NCI-H2196 (cell line): Measurements from ENCODE around the gene HLCS.
"Not testable (repeated sequence)": the region's sequence is repeated elsewhere in the genome, so short reads cannot be mapped to it uniquely, and the experiment has no call there.

Source experiments
- DNase-seq: peaks from one replicate; lab custom pipeline; 2025; ENCODE audit not compliant: unreplicated experiment; lab: John Stamatoyannopoulos, UW

The HLCS gene

DNA sequence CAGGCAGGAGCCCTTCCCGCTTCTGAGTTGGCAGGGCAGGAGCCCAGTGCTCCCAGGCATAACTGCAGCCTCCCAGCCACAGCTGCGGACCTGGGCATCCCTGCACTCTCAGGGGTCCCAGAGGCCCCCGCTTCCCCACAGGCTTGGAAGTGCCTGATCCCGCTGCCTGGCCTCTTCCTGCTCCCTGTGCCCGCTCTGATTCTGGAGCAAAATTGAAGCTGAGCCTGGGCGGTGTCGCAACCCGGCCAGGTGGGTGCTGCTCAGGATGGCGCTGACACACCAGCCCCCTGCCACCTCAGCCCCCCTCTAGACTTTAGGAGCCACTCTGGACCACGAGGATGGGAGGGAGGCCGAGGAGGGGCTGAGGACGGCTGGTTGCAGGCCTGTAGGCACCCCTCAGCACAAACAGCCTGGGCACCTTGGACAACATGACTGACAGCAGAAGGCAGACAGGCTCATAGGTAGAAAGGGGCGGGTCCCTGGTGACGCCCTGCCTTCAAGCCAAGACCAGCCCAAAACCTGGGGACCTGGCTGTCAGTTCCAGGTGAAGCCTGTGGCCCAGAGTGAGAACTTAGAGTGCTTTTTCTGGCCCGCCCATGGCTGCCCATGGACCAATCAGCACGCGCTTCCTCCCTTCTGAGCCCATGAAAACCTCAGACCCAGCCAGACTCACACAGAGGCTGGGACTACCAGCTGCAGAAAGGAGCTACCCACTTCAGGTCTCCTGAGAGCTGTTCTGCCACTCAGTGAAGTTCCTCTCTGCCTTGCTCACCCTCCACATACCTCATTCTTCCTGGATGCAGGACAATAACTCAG lies 7.2 kb downstream of the HLCS start:
- DNase-seq: no peak

- no peak for DNase-seq
Measured at GRCh38 chr21:36955783-36956182, 10.7 kb downstream of the HLCS start.

- not testable (repeated sequence) for DNase-seq
Measured at GRCh38 chr21:36952331-36952730, 14.1 kb downstream of the HLCS start.

GRCh38 chr21:36949171-36950141 lies 17.0 kb downstream of the HLCS start:
- no peak for DNase-seq

GRCh38 chr21:36948686-36949085 lies 17.8 kb downstream of the HLCS start:
- DNase-seq: no peak

DNA sequence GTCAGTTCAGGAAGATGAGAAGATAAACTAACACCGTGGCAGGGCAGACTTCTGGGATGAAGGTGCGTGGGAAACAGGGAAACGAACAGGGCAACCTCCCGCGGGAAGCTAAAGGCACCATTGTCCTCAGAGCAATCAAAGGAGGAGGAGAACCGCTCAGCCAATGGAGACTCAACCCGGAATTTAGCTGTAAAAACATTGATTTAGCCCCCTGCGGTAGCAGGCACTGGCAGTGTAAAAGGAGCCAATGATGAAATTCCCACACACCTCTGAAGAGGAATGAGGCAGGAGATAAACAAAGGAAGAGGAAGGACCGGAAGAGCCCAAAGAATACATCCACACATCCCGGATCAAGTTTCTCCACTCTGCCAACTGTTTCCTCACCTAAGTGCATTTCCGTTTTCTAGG lies 19.5 kb downstream of the HLCS start:
- no peak for DNase-seq

DNA sequence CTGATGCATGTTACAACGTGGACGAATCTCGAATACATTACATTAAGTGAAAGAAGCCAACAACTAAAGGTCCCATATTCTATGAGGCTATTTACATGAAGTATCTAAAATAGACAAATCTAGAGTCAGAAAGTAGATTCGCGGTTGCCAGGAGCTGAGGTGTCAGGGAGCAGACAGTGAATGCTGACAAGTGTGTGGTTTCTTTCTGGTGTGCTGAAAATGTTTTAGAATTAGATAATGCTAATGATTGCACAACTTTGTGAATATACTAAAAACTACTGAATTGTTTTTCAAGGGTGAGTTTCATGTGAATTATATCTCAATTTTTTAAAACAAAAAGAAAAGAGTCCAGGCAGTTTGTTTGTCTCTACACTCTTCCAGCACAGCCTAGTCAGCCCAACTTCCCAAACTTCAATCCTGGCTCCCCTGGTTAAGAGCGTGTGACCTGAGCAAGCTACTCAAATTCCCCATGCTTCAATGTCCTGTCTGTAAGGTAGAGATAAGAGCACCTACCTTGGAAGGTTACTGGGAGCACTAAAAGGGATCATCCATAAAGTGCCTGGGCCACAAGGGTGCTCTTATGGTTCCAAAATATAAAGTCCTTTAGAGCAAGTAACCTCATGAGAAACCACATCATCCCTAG lies 20.9 kb downstream of the HLCS start:
- no peak for DNase-seq

DNA sequence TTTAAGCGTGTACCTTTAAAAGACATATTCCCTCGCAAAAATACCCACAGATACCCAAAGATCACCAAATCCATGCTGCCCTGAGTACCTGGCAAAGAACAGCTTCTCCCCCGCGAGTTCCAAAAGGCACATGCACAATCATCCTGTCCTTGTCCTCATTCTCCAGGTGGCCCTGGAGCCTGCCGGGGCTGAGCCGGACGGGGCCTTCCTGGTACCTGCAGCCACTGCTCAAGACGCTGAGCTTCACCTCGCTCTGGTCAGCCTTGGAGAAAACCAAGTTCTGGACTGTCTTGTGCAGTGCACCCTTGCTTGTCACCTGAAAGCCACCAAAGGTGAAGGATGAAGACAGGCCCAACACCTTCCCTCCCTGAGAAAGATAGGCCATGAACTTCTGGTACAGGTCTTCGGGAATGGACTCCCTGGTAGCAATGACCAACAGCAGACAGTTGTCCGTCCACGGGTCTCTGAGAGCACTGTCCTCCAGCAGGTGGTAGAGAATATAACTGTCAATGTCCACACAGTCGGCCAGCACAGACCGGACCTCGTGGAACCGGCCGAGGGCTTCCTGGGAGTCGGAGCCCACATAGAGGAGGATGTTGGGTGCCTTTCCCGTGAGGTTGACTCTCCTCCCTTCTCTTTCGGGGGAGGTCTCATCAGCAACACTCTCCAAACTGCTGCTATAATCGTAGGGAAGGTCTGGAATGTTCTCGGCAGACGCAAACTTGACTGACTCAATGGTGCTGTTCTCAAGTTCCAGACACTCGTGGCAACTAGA lies 29.9 kb downstream of the HLCS start:
- no peak for DNase-seq

DNA sequence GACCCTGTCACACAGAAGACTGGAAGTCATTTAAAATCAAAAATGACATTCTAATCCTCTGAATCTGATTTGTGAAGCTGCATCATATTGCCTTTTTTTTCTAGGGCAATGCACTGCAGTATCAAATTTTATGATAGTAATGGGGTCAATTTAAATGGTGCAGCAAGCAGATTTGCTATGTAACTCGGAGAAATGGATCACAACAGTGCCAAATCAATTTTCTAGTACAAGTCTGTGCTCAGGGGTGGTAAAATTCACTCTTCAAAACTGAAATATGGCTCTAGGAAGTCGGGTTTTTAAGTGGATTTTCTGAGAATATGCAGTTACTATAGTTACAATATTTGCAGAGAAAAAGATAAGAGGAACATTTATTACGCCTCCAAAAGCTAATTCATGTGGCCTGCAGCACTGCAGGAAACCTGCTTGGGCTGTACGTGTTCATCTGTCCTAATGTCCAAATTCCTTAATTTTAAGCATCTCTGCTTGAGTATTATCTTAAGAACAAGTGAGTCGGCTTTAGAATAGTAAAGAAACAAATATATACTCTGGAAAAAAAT lies 31.5 kb downstream of the HLCS start:
- no peak for DNase-seq

GRCh38 chr21:36932161-36932816 lies 34.2 kb downstream of the HLCS start:
- DNase-seq: no peak

DNA sequence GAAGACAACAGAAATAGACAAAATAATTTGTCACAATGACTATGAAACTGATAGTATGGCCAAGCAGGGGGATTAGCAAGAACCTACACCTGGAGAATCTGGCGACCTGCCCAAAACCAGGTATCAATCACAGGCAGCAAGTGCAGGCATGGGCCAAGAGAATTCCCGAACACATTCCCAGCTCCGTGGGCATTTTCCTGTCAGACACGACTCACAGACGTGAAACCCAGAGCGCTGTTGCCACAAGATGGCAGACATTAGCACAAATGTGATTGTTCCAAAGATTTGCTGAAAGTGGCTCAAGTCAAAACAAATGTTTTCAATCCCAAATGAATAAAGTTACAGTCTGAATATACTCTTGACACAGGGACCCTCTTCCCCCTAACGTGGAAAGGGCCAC lies 36.8 kb downstream of the HLCS start:
- peak; percentile 5 for DNase-seq

GRCh38 chr21:36928960-36929359 lies 37.5 kb downstream of the HLCS start:
- no peak for DNase-seq

DNA sequence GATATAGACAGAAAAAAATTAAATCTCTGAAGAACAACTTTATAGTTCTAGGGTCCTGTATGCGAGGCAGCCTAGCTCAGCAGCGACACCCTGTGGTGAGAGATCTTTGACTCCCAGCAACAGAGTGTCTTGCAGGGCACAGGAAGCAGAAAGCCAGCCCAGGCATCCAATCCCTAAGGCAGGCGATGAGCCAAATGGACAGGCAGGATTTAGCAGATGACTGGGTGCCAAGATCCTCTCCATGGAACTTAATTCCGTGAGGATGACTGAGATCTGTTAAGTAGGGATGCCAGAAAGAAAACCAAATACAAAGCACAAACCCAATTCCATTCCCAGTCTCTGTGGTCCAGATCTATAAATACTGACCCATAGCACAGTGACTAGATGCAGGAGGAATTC lies 38.8 kb downstream of the HLCS start:
- peak; percentile 84 for DNase-seq

GRCh38 chr21:36926989-36927718 lies 39.3 kb downstream of the HLCS start:
- DNase-seq: no peak

DNA sequence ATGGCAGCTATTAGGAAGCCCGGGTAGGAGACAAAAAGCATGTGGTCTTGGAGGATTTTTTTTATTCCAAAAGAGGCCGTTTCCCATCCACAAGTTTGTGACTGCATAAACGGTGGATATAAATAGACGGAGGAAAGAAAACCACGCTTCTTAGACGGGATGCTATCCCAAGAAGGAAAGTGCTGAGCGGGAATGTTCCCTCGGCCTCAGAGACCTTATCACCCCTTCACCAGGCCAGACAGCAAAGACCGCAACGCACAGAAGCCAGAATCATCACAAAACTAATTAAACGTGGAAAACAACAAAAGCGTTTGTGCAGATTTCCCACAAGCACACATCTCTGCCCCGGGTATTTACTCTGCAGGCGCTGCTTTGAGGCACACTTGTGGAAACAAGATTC lies 43.2 kb downstream of the HLCS start:
- DNase-seq: no peak

DNA sequence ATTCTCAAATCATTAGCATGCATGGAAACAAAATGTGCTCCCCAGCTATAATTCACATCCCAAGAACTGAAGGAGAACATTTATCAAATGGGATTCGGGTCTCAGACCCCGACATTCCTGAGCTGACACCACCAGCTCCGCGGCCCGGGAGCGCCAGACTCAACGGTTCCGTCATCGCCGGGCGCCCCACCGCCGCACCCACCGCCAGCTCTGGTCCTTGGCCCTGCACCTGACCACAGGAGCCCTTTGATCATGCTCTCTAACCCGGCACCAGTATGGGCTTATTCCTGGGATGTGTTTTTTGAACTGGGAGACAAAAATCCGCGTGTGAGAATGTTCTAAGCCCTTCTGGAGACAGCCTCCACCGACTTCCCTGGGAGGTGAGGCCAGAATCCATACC lies 43.6 kb downstream of the HLCS start:
- no peak for DNase-seq

DNA sequence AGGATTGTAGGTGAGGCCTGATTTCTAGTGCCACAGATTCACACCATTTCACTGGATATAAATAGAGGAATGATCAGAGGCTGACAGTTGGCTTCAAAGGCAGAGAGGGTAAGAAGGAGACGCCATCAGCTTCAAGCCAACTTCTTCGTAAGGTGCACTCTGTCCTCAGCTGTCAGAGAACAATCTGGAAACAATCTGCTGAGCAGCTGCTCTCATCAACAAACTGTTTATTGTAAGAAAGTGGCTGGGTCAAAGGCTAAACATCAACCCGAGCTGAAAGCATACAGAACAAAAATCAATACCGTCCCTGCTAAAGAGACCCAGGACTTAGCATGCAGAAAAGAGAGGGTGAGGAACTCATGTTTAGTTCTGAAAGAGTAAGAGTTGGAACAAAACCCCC lies 48.2 kb downstream of the HLCS start:
- no peak for DNase-seq

DNA sequence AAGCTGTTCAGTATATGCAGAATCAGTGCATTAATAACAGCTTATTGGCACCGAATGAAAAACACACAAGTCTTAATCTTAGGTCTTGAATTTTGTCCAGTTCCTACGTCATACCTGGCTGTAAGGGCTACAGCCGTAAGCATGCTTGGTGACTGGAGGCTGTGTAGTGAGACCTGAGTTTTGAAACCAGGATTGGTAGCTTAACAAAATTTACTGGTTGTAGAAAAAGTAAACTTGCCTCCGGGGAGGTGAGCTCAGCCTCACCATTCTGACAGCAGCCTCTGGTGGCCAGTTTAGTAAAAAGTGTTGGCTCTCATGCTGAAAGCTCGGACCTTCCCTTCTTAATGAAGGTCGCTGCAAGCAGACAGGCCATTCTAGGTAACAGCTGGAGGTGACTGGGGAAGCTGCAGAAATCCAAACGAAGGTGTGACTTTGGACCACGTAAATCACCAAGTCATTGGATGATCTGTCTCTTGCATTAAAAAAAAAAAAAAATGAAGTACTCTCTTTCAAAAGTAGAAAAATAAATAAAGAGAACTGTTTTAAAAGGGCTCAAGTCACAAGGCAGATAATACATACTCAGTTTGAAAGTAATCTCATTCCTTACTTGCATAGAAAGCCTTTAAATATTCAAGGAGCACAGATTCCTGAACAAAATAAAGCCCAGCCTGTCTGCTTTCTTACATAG lies 48.9 kb downstream of the HLCS start:
- peak; percentile 34 for DNase-seq

DNA sequence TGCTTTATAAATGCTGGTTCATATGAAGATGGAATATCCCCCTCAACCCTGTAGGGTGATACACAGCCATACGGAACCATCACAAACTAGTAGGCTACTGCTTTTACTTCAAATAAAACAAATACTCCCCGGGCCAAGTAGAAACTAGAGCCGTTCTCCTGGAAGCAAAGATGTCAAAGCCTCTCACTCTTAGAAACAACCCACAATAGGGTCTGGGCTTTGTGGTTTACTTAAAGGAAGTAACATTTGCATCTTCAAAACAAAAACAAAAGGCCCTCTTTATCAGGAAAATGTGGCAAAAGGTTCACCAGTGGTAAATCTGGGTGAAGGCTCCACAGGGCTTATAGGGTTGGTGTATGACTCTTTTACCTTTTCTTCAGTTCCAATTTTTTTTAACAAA lies 49.8 kb downstream of the HLCS start:
- DNase-seq: no peak
